SIG-M5 treated with dmso at 0.1 percent for 504 hours (cell line): ENCODE results near the gene TNK2.
"Not testable (repeated sequence)": the region's sequence is repeated elsewhere in the genome, so short reads cannot be mapped to it uniquely, and the experiment has no call there.

Experiments
- DNase-seq: peaks from one replicate; lab custom pipeline; 2025; ENCODE audit not compliant: unreplicated experiment; lab: John Stamatoyannopoulos, UW

The TNK2 gene

GRCh38 chr3:195824425-195825190, 83.7 kb downstream of the TNK2 start:
- not testable (repeated sequence) for DNase-seq

- DNase-seq = no peak
These were observed 84.4 kb downstream of the TNK2 start for GRCh38 chr3:195823999-195824398.

GRCh38 chr3:195823280-195823679, 85.1 kb downstream of the TNK2 start:
- DNase-seq = no peak

- no peak for DNase-seq
These were observed 86.1 kb downstream of the TNK2 start for GRCh38 chr3:195822131-195822696.

- no peak for DNase-seq
These were observed 86.8 kb downstream of the TNK2 start for GRCh38 chr3:195821403-195822130.

- no peak for DNase-seq
These were observed 87.5 kb downstream of the TNK2 start for GRCh38 chr3:195820901-195821300.

GRCh38 chr3:195820186-195820585, 88.2 kb downstream of the TNK2 start:
- DNase-seq = no peak

- DNase-seq = no peak
These were observed 90.0 kb downstream of the TNK2 start for GRCh38 chr3:195818301-195818700.

GRCh38 chr3:195817578-195818135, 90.7 kb downstream of the TNK2 start:
- no peak for DNase-seq

- DNase-seq = not testable (repeated sequence)
These were observed 92.0 kb downstream of the TNK2 start for GRCh38 chr3:195816276-195816913.

- no peak for DNase-seq
These were observed 93.1 kb downstream of the TNK2 start for GRCh38 chr3:195815169-195815771.

GRCh38 chr3:195813916-195814640, 94.3 kb downstream of the TNK2 start:
- DNase-seq = no peak
